Lower leg skin (tissue), 3 donors: ENCODE results near the gene ACP1.

Experiments used
- POLR2A ChIP-seq, 2 donors: fragments of 450-650 bp; IDR thresholded peaks; one replicate each; pipeline ENCODE4 v1.6.1; 2016 to 2017; ENCODE audit warnings: antibody characterized with exemption in 2 of 2, mild to moderate bottlenecking in 1 of 2, moderate library complexity in 1 of 2
- TF ChIP-seq, protein P1 (sequence below), 3 donors: fragments of 450-650 bp; IDR thresholded peaks; one replicate each; pipeline ENCODE4 v1.5.1; 2016; ENCODE audit warnings: antibody characterized with exemption in 3 of 3, mild to moderate bottlenecking in 3 of 3, moderate library complexity in 2 of 3

DNA sequence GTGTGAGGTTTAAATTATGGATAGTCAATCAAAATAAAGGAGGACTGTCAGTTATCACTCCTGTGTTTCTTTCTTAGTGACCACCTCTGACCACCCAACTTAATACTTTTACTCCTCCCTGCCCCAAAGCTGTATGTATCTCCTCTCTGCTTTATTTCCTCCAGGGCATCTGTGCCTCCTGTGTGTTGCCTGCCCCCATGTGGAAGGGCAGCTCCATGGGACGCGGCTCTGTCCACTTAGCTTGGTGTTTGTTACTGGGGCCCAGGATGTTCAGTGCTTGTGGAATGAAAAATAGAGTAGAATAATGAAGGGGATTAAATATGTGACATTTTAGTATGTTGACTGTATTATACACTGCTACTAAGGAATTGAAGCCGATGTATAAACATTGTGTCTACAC, 9.8 kb downstream of the ACP1 start:
- no peak for TF ChIP-seq POLR2A (IDR thresholded peaks at IDR 0.05)
- TF ChIP-seq, protein P1, sequence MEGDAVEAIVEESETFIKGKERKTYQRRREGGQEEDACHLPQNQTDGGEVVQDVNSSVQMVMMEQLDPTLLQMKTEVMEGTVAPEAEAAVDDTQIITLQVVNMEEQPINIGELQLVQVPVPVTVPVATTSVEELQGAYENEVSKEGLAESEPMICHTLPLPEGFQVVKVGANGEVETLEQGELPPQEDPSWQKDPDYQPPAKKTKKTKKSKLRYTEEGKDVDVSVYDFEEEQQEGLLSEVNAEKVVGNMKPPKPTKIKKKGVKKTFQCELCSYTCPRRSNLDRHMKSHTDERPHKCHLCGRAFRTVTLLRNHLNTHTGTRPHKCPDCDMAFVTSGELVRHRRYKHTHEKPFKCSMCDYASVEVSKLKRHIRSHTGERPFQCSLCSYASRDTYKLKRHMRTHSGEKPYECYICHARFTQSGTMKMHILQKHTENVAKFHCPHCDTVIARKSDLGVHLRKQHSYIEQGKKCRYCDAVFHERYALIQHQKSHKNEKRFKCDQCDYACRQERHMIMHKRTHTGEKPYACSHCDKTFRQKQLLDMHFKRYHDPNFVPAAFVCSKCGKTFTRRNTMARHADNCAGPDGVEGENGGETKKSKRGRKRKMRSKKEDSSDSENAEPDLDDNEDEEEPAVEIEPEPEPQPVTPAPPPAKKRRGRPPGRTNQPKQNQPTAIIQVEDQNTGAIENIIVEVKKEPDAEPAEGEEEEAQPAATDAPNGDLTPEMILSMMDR (IDR thresholded peaks at IDR 0.05) = no peak
